Type B pancreatic cell (in vitro differentiated cells): Measurements from ENCODE around the gene POLR3GL. TPM values are rescaled to one million over a fixed set of nuclear protein-coding genes. Genes with fewer than 3 reads are reported as not detected.

Experiments
- DNase-seq: peaks from one replicate; pipeline ENCODE4 v3.0.0; 2021; ENCODE audit warnings: mixed read lengths; ENCODE audit not compliant: unreplicated experiment; ENCODE audit errors: extremely low spot score
- H3K27ac Mint-ChIP-seq: 2 replicates; pipeline ENCODE4 v1.8.0; 2021; ENCODE audit warnings: mild to moderate bottlenecking, mixed read lengths
- H3K27me3 Mint-ChIP-seq: 2 replicates; pipeline ENCODE4 v1.8.0; 2021; ENCODE audit warnings: mixed read lengths
- H3K36me3 Mint-ChIP-seq: 2 replicates; pipeline ENCODE4 v1.8.0; 2021; ENCODE audit warnings: mixed read lengths
- H3K4me1 Mint-ChIP-seq: one replicate; pipeline ENCODE4 v1.8.0; 2021; ENCODE audit warnings: mixed read lengths; ENCODE audit not compliant: unreplicated experiment
- H3K4me3 Mint-ChIP-seq: 2 replicates; pipeline ENCODE4 v1.8.0; 2021; ENCODE audit warnings: mild to moderate bottlenecking, mixed read lengths
- H3K9me3 Mint-ChIP-seq: 2 replicates; pipeline ENCODE4 v1.8.0; 2021; ENCODE audit warnings: mixed read lengths
- total RNA-seq: library from RNA; stranded (reverse); gene quantifications from 2 replicates; pipeline ENCODE4 v1.2.1, GENCODE V29; 2021; ENCODE audit warnings: low replicate concordance
- TF ChIP-seq, protein P1 (sequence below): fragments of 200-600 bp; sonication (generic); conservative IDR thresholded peaks from 2 replicates; pipeline ENCODE4 v1.5.0; 2021; ENCODE audit warnings: antibody characterized with exemption, mild to moderate bottlenecking

Gene POLR3GL
- total RNA-seq, 1 donor from 2014 or later, result 14.1 TPM

GRCh38 chr1:145961109-145961424 lies 3.4 kb upstream of the POLR3GL start:
- Mint-ChIP-seq H3K36me3 (no peaks in the 10 kb centered on the region), H3K27me3 (peaks cover 71% of the 10 kb centered on the region), H3K9me3 (no peaks in the 10 kb centered on the region), H3K4me3 (peak overlapping the region; percentile 92), H3K4me1 (peaks cover 39% of the 10 kb centered on the region), H3K27ac (no peak overlapping the region)
- TF ChIP-seq, protein P1, sequence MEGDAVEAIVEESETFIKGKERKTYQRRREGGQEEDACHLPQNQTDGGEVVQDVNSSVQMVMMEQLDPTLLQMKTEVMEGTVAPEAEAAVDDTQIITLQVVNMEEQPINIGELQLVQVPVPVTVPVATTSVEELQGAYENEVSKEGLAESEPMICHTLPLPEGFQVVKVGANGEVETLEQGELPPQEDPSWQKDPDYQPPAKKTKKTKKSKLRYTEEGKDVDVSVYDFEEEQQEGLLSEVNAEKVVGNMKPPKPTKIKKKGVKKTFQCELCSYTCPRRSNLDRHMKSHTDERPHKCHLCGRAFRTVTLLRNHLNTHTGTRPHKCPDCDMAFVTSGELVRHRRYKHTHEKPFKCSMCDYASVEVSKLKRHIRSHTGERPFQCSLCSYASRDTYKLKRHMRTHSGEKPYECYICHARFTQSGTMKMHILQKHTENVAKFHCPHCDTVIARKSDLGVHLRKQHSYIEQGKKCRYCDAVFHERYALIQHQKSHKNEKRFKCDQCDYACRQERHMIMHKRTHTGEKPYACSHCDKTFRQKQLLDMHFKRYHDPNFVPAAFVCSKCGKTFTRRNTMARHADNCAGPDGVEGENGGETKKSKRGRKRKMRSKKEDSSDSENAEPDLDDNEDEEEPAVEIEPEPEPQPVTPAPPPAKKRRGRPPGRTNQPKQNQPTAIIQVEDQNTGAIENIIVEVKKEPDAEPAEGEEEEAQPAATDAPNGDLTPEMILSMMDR, result no peak
- no peak for DNase-seq

GRCh38 chr1:145961425-145962156 lies 2.9 kb upstream of the POLR3GL start:
- H3K4me1 Mint-ChIP-seq, result peaks cover 39% of the 10 kb centered on the region
- no peak for DNase-seq
- TF ChIP-seq, protein P1, result no peak

GRCh38 chr1:145962157-145963102 lies 2.1 kb upstream of the POLR3GL start:
- H3K27me3 Mint-ChIP-seq, result peaks cover 60% of the 10 kb centered on the region
- H3K9me3 Mint-ChIP-seq, result no peaks in the 10 kb centered on the region
- no peak for DNase-seq

More at GRCh38 chr1:145961425-145962156, 2.9 kb upstream of the POLR3GL start:
- Mint-ChIP-seq H3K9me3 (no peaks in the 10 kb centered on the region), H3K4me3 (peak overlapping the region; percentile 92), H3K36me3 (no peaks in the 10 kb centered on the region), H3K27ac (peak overlapping the region; percentile 70), H3K27me3 (peaks cover 68% of the 10 kb centered on the region)

DNA sequence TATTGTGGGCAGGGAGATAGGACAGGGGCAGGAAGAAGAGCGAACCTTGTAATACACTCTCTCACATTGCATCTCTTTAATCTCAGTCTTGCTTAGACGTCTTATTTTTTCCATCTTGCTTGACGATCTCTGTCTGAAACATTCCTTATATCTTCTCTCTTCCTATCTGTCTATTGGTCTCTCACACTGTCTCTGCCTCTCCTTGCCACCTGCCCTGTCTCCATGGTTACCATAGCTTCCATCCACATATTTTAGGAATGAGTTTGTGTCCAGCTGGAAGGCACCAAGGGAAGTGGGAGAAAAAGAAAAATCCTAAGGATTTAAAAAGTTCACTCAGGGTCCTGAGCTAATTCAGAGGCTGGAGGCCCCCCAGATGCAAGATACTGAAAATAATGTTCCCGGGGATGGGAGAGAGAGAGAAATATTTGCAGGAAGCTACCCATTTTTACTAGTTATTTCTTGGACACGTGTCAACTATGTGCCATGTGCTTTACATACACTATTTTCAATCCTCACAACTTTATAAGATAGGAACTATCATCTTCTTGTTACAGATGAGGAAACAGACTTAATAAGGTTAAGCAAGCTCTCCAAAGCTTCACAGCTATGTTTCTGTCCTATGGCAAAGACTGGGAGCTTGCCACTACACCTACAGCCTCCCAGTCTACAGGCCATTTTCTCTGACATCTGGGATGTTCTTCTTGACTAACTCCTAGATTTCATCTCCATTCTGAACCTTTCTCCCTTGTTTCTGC lies 1.0 kb upstream of the POLR3GL start:
- no peak for DNase-seq
- Mint-ChIP-seq H3K9me3 (no peaks in the 10 kb centered on the region), H3K4me1 (peaks cover 33% of the 10 kb centered on the region), H3K27me3 (peaks cover 53% of the 10 kb centered on the region), H3K36me3 (no peaks in the 10 kb centered on the region), H3K27ac (peak overlapping the region; percentile 85), H3K4me3 (peak overlapping the region; percentile 97)
- TF ChIP-seq, protein P1, result no peak

More at GRCh38 chr1:145962157-145963102, 2.1 kb upstream of the POLR3GL start:
- no peaks in the 10 kb centered on the region for H3K36me3 Mint-ChIP-seq
- peak overlapping the region; percentile 92 for H3K4me3 Mint-ChIP-seq
- TF ChIP-seq, protein P1, result no peak
- peaks cover 39% of the 10 kb centered on the region for H3K4me1 Mint-ChIP-seq
- peak overlapping the region; percentile 70 for H3K27ac Mint-ChIP-seq

- peak overlapping the region; percentile 85 for H3K27ac Mint-ChIP-seq
Observed at GRCh38 chr1:145965119-145965744, 742 bp downstream of the POLR3GL start.

More at GRCh38 chr1:145965119-145965744, 742 bp downstream of the POLR3GL start:
- TF ChIP-seq, protein P1, result no peak
- Mint-ChIP-seq H3K27me3 (peaks cover 36% of the 10 kb centered on the region), H3K36me3 (no peaks in the 10 kb centered on the region), H3K9me3 (no peaks in the 10 kb centered on the region), H3K4me3 (peak overlapping the region; percentile 97), H3K4me1 (peaks cover 21% of the 10 kb centered on the region)
- DNase-seq, result no peak
